ENCODE data around the gene PEAK1. TPM values are rescaled to one million over a fixed set of nuclear protein-coding genes. Genes with fewer than 3 reads are reported as not detected.

Gene PEAK1
- polyA plus RNA-seq, 1 donor (not counting 4 experiments of a cell fraction or from before 2014, with no cell fraction given) = 5.9 TPM

- Histone ChIP-seq H3K4me3 (ENCODE audit: control insufficient read depth in 2 of 3, extremely low read depth in 1 of 3, insufficient read depth in 2 of 3, low read depth in 1 of 3, low read length in 3 of 3) (no peak overlapping the region), H3K9ac (ENCODE audit: control insufficient read depth, extremely low read depth, insufficient read depth, low read length) (no peak overlapping the region), H3K27me3 (ENCODE audit: control insufficient read depth, extremely low read depth, insufficient read depth, low read length) (no peaks in the 10 kb centered on the region), H3K4me1 (ENCODE audit: control insufficient read depth, extremely low read depth, insufficient read depth, low read length) (peaks cover 11% of the 10 kb centered on the region), H3K4me2 (ENCODE audit: control insufficient read depth, extremely low read depth, insufficient read depth, low read depth, low read length) (no peak overlapping the region), H3K9me3 (ENCODE audit: control insufficient read depth, low read depth, low read length) (no peaks in the 10 kb centered on the region), H3K9me1 (ENCODE audit: control insufficient read depth, extremely low read depth, insufficient read depth, low read length) (no peaks in the 10 kb centered on the region), H3K36me3 (ENCODE audit: control insufficient read depth in 2 of 2, extremely low read depth in 1 of 2, insufficient read depth in 2 of 2, low read length in 2 of 2) (no peaks in the 10 kb centered on the region), H4K20me1 (ENCODE audit: control insufficient read depth, extremely low read depth, insufficient read depth, low read length) (no peaks in the 10 kb centered on the region), H3K27ac (ENCODE audit: control insufficient read depth, insufficient read depth, low read length) (no peak overlapping the region), H3K79me2 (ENCODE audit: control insufficient read depth, insufficient read depth, low read length) (no peaks in the 10 kb centered on the region), H2AFZ (ENCODE audit: control insufficient read depth, low read length) (no peak overlapping the region)
- FAIRE-seq = no peak
- no peak for DNase-seq (ENCODE audit: low read depth, low spot score)
- dilution Hi-C loops (cut with MboI; ENCODE audit: extremely low pct_ligation_motif_present, low sequenced_read_pairs) = no loop called here
- TF ChIP-seq CTCF (optimal IDR thresholded peaks at IDR 0.05 in 1 of 3, IDR thresholded peaks at IDR 0.05 in 1 of 3, conservative IDR thresholded peaks at IDR 0.05 in 1 of 3; ENCODE audit: extremely low read depth in 1 of 3, insufficient read depth in 2 of 3, low read length in 3 of 3) (no peak), EZH2 (IDR thresholded peaks at IDR 0.05; ENCODE audit: low read length) (no peak)
Measured at GRCh38 chr15:77454265-77454664, 34.4 kb upstream of the PEAK1 start.

- TF ChIP-seq CTCF (optimal IDR thresholded peaks at IDR 0.05 in 1 of 3, IDR thresholded peaks at IDR 0.05 in 1 of 3, conservative IDR thresholded peaks at IDR 0.05 in 1 of 3; ENCODE audit: extremely low read depth in 1 of 3, insufficient read depth in 2 of 3, low read length in 3 of 3) (no peak), EZH2 (IDR thresholded peaks at IDR 0.05; ENCODE audit: low read length) (no peak)
- Histone ChIP-seq H3K4me3 (ENCODE audit: control insufficient read depth in 2 of 3, extremely low read depth in 1 of 3, insufficient read depth in 2 of 3, low read depth in 1 of 3, low read length in 3 of 3) (no peak overlapping the region), H3K9me1 (ENCODE audit: control insufficient read depth, extremely low read depth, insufficient read depth, low read length) (no peaks in the 10 kb centered on the region), H3K9ac (ENCODE audit: control insufficient read depth, extremely low read depth, insufficient read depth, low read length) (no peak overlapping the region), H3K36me3 (ENCODE audit: control insufficient read depth in 2 of 2, extremely low read depth in 1 of 2, insufficient read depth in 2 of 2, low read length in 2 of 2) (no peaks in the 10 kb centered on the region), H4K20me1 (ENCODE audit: control insufficient read depth, extremely low read depth, insufficient read depth, low read length) (no peaks in the 10 kb centered on the region), H3K27ac (ENCODE audit: control insufficient read depth, insufficient read depth, low read length) (no peak overlapping the region), H2AFZ (ENCODE audit: control insufficient read depth, low read length) (no peak overlapping the region), H3K9me3 (ENCODE audit: control insufficient read depth, low read depth, low read length) (no peaks in the 10 kb centered on the region), H3K4me2 (ENCODE audit: control insufficient read depth, extremely low read depth, insufficient read depth, low read depth, low read length) (no peak overlapping the region), H3K4me1 (ENCODE audit: control insufficient read depth, extremely low read depth, insufficient read depth, low read length) (no peaks in the 10 kb centered on the region), H3K27me3 (ENCODE audit: control insufficient read depth, extremely low read depth, insufficient read depth, low read length) (no peaks in the 10 kb centered on the region), H3K79me2 (ENCODE audit: control insufficient read depth, insufficient read depth, low read length) (peaks cover 13% of the 10 kb centered on the region)
- DNase-seq (ENCODE audit: low read depth, low spot score) (no peak), FAIRE-seq (no peak)
- dilution Hi-C loops (cut with MboI; ENCODE audit: extremely low pct_ligation_motif_present, low sequenced_read_pairs) = no loop called here
Measured at GRCh38 chr15:77446840-77447390, 27.0 kb upstream of the PEAK1 start.

Measured in keratinocyte (primary cell).